GM12891 (cell line): ENCODE measurements around the gene UBE3C.

Source experiments
- POLR2A ChIP-seq: IDR thresholded peaks from 2 replicates; pipeline ENCODE4 v1.6.1; 2011; ENCODE audit warnings: low read depth, low read length, control low read depth
- POLR2AphosphoS5 ChIP-seq: IDR thresholded peaks from 2 replicates; pipeline ENCODE4 v1.6.1; 2011; ENCODE audit warnings: low read depth, low read length, control low read depth
- TAF1 ChIP-seq: IDR thresholded peaks from 2 replicates; pipeline ENCODE4 v1.6.1; 2011; ENCODE audit warnings: low read depth, low read length, control low read depth

GRCh38 chr7:157318015-157318706 is 179.4 kb downstream of the UBE3C start:
- TF ChIP-seq TAF1 (no peak), POLR2AphosphoS5 (no peak), POLR2A (peak; percentile 44; the same call in 1 of the 2 replicates)
